IMR-90 (cell line): Measurements from ENCODE around the gene SASH1.

Experiments used
- BHLHE40 ChIP-seq: fragments of 150-350 bp; IDR thresholded peaks from 2 replicates; pipeline ENCODE4 v1.6.1; 2016; ENCODE audit warnings: mild to moderate bottlenecking, low read depth, low read length
- CEBPB ChIP-seq: IDR thresholded peaks from 2 replicates; pipeline ENCODE4 v1.6.1; 2012; ENCODE audit warnings: low read depth, low read length, improper control_type of control experiment
- CHD1 ChIP-seq: IDR thresholded peaks from 2 replicates; pipeline ENCODE4 v1.6.1; 2012; ENCODE audit warnings: low read depth, low read length, improper control_type of control experiment
- CTCF ChIP-seq: conservative IDR thresholded peaks from 2 replicates; pipeline ENCODE4 v1.5.1; 2012; ENCODE audit warnings: mild to moderate bottlenecking, low read depth, low read length, improper control_type of control experiment
- MAFK ChIP-seq: IDR thresholded peaks from 2 replicates; pipeline ENCODE4 v1.6.1; 2012; ENCODE audit warnings: low read depth, low read length, improper control_type of control experiment
- MAZ ChIP-seq: IDR thresholded peaks from 2 replicates; pipeline ENCODE4 v1.6.1; 2012; ENCODE audit warnings: low read depth, mild to moderate bottlenecking, low read length, improper control_type of control experiment, moderate library complexity, borderline replicate concordance
- MXI1 ChIP-seq: IDR thresholded peaks from 2 replicates; pipeline ENCODE4 v1.6.1; 2012; ENCODE audit warnings: low read depth, mild to moderate bottlenecking, low read length, moderate library complexity, borderline replicate concordance
- POLR2A ChIP-seq: IDR thresholded peaks from 2 replicates; pipeline ENCODE4 v1.6.1; 2012; ENCODE audit warnings: mild to moderate bottlenecking, low read depth, low read length
- RAD21 ChIP-seq: IDR thresholded peaks from 2 replicates; pipeline ENCODE4 v1.6.1; 2012; ENCODE audit warnings: low read length, improper control_type of control experiment
- RCOR1 ChIP-seq: IDR thresholded peaks from 2 replicates; pipeline ENCODE4 v1.6.1; 2012; ENCODE audit warnings: mild to moderate bottlenecking, low read length, improper control_type of control experiment; ENCODE audit not compliant: insufficient replicate concordance
- RFX5 ChIP-seq: IDR thresholded peaks from 2 replicates; pipeline ENCODE4 v1.8.0; 2012; ENCODE audit warnings: low read depth, mild to moderate bottlenecking, low read length, moderate library complexity
- SMC3 ChIP-seq: fragments of 150-350 bp; IDR thresholded peaks from 2 replicates; pipeline ENCODE4 v1.6.1; 2016; ENCODE audit warnings: low read depth, mild to moderate bottlenecking, antibody characterized with exemption, low read length, moderate library complexity
- USF2 ChIP-seq: fragments of 150-350 bp; IDR thresholded peaks from 2 replicates; pipeline ENCODE4 v1.6.1; 2017; ENCODE audit warnings: mild to moderate bottlenecking, antibody characterized with exemption, low read length, low read depth

GRCh38 chr6:148422085-148422484 is 79.4 kb downstream of the SASH1 start:
- TF ChIP-seq CTCF (no peak), POLR2A (no peak), BHLHE40 (no peak), USF2 (no peak), RCOR1 (no peak), RAD21 (no peak), CHD1 (no peak), MAZ (no peak), SMC3 (no peak), MAFK (no peak), MXI1 (no peak), RFX5 (no peak), CEBPB (no peak)
